Measurements from ENCODE around the gene ALS2.

DNA sequence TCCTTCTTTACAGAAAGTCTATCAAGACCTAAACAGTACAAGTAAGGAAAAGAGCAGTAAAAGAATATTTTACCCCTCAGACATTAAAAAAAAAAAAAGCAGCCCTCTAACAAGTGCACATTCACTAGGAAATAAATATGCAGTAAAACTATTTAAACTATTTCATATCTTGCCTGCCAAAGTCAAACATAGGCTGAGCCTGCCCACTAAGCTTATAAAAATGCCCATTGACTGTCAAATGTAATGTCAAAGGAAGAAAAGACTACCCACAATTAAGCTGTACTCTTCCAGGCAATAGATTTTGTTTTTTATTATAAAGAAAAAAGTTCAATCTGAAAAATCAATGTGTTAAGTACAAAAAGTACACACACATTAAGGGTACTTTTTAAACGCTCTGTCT lies 11.8 kb downstream of the ALS2 start:
- TF ChIP-seq TARDBP (IDR thresholded peaks at IDR 0.05): no peak
- TF ChIP-seq SUZ12 (IDR thresholded peaks at IDR 0.05): no peak
- no peak for TF ChIP-seq ELF4 (IDR thresholded peaks at IDR 0.05)

Data from HEK293T (cell line).